ENCODE measurements around the gene PLEKHA8.

The PLEKHA8 gene

DNA sequence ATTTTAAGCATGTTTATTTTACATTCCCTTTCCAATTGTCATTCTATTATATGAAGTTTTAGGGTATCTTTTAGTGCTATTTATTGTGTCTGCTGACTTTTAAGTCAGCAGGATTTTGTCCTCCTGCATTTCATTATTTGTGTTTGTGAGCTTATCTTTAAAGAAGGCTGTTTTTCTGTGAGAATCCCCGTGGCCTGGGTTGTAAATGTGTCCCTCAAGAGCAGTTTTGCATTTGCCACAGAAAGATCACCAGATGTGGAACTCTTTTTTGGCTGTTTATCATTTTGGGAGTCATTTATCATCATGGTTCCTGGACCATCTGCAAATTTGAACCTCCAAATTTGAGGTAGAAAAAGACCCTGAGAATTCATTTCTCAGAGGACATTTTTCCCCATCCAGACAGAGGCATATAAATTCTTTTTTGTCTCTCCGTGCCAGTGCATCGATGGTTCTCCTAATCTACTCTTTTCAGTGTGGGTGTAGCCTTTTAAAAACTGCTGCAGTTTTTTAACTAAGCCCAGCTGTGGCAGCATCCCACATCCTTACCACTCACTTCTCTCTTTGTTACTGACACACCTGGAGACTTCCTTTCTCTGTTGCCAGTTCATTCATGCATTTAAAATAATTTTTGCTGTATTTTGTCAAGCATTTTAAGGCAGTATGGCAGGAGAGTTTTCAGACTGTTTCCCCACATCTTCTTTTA is 86.5 kb downstream of the PLEKHA8 start:
- no peak for DNase-seq

DNA sequence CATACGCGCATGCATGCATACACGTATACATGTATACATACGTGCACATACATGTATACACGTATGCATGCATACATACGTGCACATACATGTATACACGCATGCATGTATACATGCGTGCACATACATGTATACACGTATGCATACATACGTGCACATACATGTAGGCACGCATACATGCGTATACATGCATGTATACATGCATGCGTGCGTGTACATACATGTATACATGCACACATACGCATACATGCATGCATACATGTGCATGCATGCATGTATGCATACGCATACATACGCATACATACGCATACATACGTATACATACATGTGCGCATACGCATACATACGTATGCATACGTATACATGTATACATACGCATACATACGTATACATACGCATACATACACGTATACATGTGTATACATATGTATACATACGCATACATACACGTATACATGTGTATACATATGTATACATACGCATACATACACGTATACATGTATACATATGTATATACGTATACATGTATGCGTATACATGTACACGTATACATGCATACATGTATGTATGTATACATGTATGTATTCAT is 87.6 kb downstream of the PLEKHA8 start:
- no peak for DNase-seq

DNA sequence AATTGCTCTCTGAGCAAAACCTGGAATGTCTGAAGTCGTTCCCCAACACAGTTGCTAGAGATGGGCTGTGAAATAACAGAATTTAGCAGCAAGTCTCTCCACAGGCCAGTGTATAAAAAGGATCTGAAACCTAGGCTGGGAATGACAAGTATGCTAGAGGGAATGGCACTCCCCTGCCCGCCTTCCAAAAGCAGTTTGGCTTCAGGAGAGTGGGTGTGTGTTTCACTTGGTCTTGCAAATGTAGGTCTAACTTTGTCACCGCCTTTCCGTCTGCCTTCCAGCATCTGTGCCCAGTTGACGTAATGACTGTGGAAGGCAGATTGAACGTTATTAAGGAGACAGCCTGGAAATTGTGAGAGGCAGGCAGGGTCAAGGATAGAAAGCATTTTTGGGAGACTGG is 88.6 kb downstream of the PLEKHA8 start:
- no peak for DNase-seq

DNA sequence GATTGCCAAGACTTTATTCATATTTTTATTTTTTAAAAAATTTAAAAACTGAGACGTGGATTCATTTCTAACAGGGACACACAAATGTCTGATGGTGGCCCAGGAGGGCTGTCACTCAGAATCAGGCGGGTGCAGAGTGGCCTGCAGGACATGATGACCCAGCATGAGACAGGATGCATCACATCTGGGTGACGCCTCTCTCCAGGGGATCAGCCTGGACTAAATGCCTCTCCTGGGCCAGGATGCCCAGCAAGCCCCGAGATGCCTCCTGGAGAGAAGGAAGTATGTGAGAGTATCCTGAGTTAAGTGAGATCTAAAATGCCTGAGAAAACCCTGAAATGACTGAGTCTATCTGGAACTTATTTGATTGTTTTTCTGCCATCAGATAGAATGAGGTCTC is 89.7 kb downstream of the PLEKHA8 start:
- DNase-seq: no peak

DNA sequence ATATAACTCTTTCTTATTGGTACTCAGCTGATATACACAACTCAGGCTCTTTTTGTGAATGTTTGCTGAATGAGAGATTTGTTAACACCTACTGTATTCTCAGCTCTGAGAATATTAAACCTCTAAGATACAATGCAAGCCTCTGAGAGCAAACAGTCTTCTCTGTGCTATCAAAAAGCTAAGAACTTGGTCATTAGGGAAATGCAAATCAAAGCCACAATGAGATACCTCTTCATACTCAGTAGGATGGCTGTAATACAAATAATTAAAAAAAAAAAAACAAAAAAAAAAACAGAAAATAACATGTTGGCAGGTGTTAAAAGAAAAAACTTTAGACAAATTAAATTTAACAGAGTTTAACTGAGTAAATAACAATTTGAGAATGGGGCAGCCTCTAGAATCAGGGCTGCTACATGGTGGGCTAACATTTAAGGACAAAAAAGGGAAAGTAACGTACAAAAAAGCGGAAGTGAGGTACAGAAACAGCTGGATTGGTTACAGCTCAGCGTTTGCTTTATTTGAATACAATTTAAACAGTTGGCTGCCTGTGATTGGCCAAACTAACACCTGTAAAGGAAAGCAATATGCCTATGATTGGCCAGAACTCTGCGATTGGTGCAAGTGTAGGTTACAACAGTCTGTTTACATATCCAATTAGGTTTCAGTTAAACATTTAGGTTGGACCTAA is 91.8 kb downstream of the PLEKHA8 start:
- no peak for DNase-seq

DNA sequence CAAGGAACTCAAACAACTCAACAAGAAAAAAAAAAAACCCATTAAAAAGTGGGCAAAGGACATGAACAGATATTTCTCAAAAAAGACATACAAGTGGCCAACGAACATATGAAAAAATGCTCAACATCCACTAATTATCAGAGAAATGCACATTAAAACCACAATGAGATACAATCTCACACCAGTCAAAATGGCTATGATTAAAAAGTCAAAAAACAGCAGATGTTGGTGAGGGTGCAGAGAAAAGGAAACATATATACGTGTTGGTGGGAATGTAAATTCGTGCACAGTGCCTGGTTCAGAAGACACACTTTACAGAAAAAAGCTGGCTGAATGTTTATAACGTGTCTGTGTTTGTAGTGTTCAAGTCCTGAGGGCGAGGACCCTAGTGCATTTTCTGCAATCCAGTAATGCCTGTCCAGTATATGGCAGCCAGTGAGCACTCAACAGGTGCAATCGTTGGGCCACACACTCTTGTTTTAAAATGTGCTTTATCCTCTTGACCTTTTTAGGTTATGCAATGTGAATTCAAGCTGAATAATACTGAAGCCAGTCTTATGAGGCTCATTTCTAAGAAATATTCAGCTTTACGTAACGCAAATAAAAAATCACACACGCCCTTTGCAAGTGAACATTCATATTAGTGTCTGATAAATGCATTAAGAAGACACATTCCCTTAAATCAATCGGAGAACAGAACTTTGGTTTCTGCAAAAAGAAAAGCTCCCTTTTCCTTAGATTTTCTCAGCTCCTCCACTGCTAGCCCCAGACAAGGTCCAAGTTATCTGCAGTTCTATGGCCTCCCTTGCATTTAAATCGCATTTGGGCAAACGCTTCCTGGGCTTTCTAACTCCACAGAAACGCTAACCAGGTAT is 105.8 kb downstream of the PLEKHA8 start:
- DNase-seq: no peak

DNA sequence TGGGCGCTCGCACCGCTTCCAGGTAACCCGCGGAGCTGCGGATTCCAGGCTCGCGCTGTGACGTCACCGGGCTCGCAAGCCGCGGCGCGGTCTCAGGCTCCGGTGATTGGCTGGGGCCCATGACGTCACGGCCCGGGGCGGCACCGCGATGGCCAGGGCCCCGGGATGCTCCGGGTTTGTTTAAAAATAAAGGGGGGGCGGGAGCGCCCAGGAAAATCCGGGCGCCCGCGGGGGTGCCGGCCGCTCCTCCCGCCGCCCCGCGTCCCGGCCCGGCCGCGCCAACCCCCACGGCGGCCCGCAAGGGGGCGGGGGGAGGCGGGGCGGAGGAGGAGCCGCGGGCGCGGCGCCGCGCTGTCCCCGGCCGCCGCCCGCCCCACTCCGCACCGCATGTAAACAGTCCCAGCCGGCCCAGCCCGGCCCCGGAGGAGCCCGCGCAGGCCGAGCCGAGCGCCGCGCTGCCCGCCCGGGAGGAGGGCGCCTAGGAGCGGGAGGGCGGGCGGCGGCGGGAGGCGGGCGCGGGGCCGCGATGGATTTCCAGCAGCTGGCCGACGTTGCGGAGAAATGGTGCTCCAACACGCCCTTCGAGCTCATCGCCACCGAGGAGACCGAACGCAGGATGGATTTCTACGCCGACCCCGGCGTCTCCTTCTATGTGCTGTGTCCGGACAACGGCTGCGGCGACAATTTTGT is 106.5 kb downstream of the PLEKHA8 start, which contains the start of gene MTURN:
TSS of gene MTURN (plus strand) at position 376 of the 690 bp plus-strand sequence. CDS start at position 527, 151 bp downstream.
- DNase-seq: peak; percentile 95

DNA sequence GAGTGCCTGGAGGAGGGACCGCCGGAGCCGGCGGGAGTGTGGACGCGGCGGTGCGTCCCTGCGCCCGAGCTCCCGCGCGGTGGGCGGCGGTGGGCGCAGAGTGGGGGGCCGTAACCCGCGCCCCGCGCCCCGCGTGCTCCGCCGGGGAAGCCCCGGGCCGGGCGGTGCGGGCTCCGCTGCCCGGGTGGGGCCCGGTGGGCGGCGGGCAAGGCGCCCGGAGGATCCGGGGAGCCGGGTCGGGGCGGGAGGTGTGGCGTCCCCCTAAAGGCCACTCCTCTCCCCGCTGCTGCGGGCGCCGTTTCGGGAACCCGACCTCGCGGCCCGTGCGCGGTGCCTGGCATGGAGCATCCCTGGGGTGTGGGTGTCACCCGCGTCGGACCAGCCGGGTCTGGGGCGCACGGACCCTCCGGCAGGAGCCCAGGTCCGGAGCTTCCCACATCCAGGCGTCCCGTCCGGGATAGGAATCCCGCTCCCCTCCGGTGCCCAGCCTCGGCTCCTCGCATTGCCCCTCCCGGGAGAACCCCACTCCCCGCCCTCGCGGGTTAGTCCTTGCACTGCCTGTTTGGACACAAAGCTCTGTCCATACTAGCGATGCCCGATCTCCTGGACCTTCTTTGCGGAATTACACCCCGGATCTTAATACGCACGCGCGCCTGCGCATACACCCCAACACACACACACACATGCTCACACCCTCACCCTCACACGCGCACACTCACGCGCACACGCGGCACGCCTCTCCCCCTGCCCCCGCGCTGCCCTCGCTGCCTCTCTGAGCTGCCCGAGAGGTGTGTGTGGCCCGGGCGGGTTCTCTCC is 107.3 kb downstream of the PLEKHA8 start:
- DNase-seq: peak; percentile 52

DNA sequence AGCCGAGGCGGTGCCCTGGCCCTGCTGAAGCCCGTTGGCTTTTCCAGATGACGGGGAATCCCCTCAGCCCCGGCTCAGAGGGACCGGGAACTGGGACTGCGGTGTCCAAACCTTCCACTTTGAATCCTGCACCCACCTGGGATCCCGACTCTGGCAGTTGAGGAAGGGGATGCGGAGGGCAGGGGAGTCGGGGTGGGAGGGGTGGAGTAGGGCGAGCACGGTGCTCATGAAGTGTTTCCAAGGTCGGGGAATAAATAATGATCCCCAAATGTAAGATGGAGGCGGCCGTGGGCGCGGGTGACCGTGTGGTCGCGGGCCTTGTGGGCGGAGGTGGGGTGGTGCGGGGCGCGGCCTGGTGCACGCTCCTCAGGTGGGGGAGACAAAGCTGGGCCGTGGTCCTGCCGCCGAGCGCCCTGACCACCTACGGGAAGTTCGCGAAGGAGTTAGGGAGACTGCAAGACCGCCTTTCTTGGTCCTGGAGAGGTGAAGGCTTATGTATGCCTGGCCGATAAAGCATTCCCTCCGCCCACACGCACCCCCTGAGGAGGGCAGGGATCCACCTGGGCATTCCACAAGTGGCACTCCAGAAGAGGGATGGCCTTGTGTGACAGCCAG is 108.0 kb downstream of the PLEKHA8 start:
- peak; percentile 76 for DNase-seq

DNA sequence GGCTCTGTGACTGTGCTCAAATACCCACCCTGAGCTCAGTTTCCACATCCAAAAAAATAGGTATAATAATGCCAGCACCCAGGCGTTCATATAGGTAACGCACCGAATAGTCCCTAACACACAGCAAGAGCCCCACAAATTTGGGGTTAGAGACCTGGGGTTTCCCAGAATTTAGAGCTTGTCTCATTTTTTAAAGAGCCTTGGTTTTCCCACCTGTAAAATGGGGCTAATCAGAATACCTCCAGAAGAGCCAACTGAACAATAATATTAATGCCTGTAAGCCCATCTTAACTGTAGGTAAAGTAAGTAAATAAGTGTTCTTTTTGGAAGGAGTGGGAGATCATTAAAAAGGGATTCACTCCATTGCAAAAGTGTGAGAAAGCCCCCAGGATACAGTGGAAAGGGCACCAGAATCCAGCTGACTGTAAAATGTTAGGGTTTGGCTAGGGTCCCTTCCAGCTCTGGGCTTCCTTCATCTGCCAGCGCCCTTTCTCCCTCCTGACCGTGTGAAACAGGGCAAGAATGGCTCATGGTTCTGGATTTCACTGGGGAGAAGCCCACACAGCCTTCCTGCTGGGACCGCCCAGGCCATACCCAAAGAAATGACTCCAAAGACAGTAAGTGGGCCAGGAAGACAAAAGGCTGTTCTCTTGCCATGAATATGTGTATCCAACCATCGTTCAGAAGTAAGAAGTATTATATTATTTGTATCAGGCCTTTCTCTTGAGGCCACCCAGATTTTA is 108.7 kb downstream of the PLEKHA8 start:
- DNase-seq: no peak

DNA sequence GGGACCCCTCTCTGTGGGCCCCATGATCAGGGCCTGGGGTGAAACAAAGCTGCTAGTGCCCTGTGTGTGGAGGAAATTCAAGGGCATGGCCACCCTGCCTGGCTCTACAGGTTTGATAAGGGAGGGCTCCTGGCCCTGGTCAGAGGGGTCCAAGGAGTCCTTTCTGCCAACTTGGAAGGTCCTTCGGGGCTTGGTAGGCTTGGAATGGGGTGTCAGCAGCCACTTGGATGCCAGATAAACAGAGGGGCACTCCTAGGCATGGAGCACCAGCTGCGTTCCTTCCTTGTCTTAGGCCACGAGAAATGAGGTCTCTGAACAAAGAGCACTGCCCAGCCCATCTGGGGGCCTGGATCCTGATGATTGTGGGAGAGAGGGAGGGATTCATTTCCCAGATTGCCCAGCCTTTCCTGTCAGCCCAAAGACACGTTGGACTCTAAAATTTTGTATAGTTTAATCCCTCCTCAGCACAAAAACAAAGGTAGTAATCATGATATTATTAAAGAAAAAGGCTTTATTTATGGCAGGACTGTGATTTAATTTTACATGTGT is 111.7 kb downstream of the PLEKHA8 start:
- DNase-seq: no peak

DNA sequence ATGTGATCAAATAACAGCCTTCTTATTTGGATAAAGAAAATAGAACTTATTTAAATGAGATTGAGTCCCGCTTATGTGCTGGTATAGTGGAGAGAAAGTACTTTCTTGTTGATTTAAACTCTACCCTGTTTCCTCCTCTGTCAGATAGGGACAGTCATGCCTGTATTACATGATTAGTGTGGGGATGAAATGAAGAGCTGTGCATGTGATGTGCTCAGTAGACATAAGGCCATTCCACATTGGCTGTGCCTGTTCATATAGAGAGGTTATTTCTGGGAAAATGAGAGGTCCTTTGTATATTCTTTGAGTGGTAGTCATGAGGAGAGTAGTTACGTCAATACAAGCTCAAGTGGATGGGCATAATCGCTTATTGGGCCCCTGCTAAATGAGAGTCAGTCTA is 112.2 kb downstream of the PLEKHA8 start:
- DNase-seq: no peak

DNA sequence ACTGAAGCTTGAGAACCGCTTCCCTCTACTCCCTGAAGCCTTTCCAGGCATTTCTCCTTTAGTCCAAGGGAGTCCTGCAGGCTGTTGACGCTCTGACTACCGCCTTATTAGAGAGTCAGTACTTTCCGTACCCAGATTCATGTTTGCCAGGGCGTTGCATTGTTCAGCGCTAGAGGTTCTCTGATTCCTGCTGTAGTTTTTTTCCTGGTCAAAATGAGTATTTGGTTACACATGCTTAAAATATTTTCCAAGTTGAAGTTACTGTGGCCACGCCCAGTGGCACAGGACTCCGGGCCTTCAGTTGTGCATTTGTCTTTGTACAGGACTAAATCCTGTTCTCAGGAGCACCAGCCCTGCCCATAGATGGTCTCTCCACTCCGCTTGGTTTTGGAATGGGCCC is 114.5 kb downstream of the PLEKHA8 start:
- DNase-seq: peak; percentile 46

DNA sequence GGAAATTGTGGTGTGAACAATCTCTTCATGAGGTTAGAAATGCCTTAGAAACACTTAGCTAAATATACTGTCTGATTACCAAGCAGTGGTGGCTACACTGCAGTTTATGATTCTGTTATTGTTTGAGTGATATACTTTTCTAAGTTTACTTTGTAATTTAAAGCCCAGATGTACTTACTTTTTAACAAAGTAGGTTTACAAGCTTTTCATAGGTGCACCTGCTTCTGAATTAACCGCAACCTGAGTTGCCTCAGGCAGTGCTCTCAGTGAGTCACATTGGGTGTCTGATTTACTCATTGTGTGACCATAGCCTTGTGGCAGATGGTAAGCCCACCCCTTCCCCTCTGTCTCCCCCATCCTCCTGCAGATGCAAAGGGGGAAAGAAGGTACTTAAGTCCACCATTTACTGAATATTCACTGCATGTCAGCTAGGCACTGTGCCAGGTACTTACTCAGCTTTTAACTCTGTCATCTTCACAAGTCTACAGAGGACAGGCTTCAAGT is 115.6 kb downstream of the PLEKHA8 start:
- peak; percentile 96 for DNase-seq

DNA sequence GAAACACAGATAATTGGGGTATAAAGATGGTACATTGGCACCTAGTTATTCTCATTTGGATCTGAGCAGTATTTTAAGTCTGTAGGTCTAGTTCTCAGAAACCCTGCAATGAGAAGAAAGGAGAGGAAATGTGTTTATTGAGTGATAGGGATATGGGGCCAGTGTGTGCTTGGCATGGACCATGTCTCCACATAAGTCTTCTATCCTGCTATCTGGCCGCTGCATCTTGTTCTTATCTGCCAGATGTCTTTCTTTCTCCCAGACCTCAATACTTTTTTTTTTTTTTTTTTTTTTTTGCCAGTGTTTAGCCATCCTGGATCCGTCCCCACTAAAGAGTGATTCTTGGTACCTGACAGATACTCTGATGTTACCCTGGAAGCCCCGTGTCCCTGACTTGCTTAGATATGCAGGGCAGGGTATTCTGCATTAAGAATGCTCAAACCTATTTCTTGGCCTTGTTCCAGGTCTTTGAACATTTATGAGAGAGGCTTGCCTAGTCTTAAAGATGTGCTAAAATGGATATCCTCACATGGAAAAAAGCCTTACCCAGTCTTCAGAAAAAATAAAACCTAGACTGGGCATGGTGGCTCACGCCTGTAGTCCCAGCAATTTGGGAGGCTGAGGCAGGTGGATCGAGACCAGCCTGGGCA is 116.6 kb downstream of the PLEKHA8 start:
- DNase-seq: no peak

DNA sequence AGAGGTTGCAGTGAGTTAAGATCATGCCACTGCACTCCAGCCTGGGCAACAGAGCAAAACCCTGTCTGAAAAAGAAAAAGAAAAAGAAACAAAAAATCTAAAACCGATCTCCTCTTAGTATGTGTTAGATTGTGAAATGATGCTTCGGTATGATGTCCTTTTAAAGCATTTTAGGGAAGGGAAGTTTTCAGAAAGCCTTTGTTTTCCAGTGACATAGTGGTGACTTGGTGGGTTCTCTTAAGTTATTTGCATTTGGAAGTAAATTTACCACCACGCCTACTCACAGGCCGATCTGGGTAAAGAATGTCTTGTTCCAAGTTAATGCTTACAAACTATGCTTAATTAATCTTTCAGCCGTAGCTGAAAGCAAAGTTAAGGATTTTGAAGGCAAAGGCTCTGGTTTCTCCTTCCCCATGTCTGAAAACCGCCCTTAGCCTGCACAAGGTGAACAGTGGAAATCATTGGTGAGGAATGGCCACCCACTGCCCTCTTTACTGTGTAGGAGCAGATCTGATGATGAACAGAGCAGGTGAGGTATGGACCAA is 117.3 kb downstream of the PLEKHA8 start:
- DNase-seq: no peak

DNA sequence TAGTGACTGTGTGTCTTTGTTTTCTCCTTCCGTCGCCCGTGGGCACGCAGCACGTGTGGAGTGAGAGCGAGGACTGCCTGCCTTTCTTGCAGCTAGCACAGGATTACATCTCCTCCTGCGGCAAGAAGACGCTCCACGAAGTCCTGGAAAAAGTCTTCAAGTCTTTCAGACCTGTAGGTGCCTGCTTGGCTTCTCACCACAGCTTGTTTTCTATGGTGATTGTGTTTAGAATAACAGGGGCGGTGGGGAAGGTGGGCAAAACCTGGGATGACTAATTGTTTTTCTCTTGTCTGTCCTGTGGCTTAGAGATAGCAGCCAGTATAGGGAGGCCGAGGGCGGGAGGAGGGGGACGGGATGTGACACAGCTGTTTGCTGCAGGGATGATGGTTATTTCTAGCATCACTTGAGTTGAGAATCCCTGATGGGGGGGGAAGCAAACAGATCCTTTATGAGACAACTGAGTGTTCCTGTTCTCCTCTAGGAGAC is 118.0 kb downstream of the PLEKHA8 start:
- DNase-seq: peak; percentile 87

DNA sequence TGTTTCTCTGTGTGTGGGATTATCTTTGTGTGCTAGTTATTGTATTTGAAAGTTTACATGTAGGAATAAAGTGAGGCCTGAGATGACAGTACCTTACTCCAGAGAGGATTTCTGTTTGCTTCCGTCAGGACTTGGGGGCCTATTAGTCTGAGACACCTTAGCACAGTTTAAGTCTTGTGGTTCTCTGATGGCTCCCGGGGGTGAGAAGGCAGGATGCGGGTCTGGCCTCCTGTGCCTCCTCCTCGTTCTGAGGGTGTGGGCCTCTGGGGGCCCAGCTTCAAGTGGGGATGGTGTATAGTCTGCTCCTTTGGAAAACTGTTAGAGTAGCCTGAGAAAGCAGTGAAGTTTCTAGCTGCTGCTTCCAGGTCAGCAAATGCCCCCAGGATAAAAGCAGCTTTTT is 119.0 kb downstream of the PLEKHA8 start:
- DNase-seq: no peak

DNA sequence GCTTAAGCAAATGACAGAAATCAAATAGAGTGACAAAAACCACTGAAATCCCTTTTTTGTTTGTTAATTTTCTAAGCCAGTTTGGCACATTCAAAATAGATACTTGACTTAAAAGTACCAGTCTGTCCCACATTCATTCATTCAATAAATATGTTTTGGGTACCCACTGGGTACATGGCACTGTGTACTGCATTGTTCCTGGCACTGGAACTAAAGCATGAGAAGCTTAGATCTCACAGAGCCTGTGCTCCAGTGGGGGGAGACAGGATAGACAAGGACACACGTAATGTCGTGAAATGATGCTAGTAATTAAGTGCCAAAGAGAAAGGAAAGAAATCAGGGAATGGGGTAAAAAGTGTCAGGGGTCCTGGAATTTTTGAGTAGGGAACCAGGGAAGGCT is 119.6 kb downstream of the PLEKHA8 start:
- no peak for DNase-seq
